Activated CD8-positive, alpha-beta T cell treated with anti-CD3 and anti-CD28 coated beads for 36 hours (primary cell): Measurements from ENCODE around the gene FKBP3. TPM values are rescaled to one million over a fixed set of nuclear protein-coding genes. Genes with fewer than 3 reads are reported as not detected.

Experiments
- ATAC-seq: fragments of 200-7000 bp; cut with Tn5 transposase; one replicate; pipeline ENCODE4 v1.10.0; 2021; ENCODE audit warnings: mild to moderate bottlenecking, moderate library complexity
- CTCF ChIA-PET: fragments of 350-600 bp; sonication (Branson Sonifier 250); formaldehyde crosslinking; loops from one replicate; lab custom pipeline; 2021; ENCODE audit warnings: antibody characterized with exemption; lab: Charles Lee
- POLR2A ChIA-PET: fragments of 350-600 bp; sonication (Branson Sonifier 250); formaldehyde crosslinking; loops from one replicate; lab custom pipeline; 2021; ENCODE audit warnings: antibody characterized with exemption; lab: Charles Lee
- DNase-seq: peaks from one replicate; pipeline ENCODE4 v3.0.0-alpha.2; 2020
- H3K27ac Mint-ChIP-seq: one replicate; pipeline ENCODE4 v1.8.0; 2021; ENCODE audit warnings: mild to moderate bottlenecking, mixed read lengths
- H3K27me3 Mint-ChIP-seq: one replicate; pipeline ENCODE4 v1.8.0; 2021; ENCODE audit warnings: mixed read lengths
- H3K36me3 Mint-ChIP-seq: one replicate; pipeline ENCODE4 v1.8.0; 2021; ENCODE audit warnings: low read depth, mixed read lengths
- H3K4me1 Mint-ChIP-seq: one replicate; pipeline ENCODE4 v1.8.0; 2021; ENCODE audit warnings: low read depth, mixed read lengths
- H3K4me3 Mint-ChIP-seq: one replicate; pipeline ENCODE4 v1.8.0; 2021; ENCODE audit warnings: mild to moderate bottlenecking, moderate library complexity, mixed read lengths
- H3K9me3 Mint-ChIP-seq: one replicate; pipeline ENCODE4 v1.8.0; 2021; ENCODE audit warnings: mixed read lengths
- intact Hi-C: fragments of 100-400 bp; cut with micrococcal nuclease; formaldehyde crosslinking; loops from one replicate; pipeline ENCODE4 v1.10.0; 2022
- total RNA-seq, 2 experiments: library from RNA; stranded (reverse); gene quantifications; one replicate each; pipeline ENCODE4 v1.2.3, GENCODE V29; 2021
- TF ChIP-seq, protein P1 (sequence below): fragments of 200-600 bp; IDR thresholded peaks from one replicate; pipeline ENCODE4 v1.8.0; 2022; ENCODE audit warnings: antibody characterized with exemption, mild to moderate bottlenecking

FKBP3 gene
- 10 to 100 TPM; 65.6 to 66.4 TPM for total RNA-seq

DNA sequence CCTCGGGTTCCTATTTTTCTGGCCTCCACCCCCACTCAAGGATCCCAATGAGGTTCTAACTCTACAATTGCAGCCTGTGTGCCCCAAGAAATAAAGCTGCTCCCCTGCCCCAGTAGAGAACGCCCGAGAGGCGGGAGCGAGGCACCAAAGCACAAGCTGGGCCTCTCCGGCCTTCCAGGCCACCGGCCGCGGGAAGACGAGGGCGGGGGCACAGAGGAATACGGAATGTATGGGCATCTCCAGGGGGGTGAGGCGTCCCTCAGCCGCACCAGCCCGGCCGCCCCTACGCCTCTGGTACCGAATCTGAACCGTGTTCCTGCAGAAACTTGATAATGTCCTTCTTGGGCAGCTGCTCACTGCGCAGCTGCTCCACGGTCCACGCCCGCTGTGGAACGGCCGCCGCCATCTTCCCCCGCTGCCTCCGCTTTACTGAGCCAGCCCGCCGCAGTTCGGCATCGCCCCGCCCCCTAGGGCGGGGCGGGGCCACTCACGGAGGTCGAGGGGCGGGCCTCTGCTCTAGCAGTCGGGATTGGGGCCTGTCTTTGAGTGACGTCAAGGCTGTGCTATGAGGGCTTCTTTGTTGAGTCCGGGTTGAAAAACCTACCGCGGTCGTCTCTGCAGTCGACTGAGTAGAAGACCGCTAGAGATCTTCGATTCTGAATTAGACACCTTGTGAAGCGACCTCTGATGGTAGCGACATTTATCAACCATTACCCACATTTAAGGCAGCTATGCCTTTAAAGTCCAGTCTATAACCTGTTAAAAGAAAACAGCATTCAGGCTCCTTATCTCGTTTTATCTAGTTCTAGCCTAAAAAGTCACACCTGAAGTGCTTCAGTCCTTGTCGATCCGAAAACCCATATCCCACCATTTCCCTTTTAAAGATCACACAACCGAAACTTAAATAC lies at the start of gene FKBP3:
Gene FKBP3 (minus strand): TSS at position 431 of the 908 bp plus-strand sequence. CDS start 25 bp downstream, at position 406.
- peaks cover 13% of the 10 kb centered on the region for H3K36me3 Mint-ChIP-seq
- peak; percentile 95 for ATAC-seq
- H3K9me3 Mint-ChIP-seq = no peaks in the 10 kb centered on the region
- POLR2A ChIA-PET = interaction anchor here (0.8 to 2.1 kb wide), 7 partner anchors 11 to 172 kb away, joined by 3 to 8 read pairs (median 4); partner anchors contain the start of genes MIS18BP1, PRPF39 and TOGARAM1
- no peaks in the 10 kb centered on the region for H3K27me3 Mint-ChIP-seq
- intact Hi-C loops = loop anchor here (2.0 to 5.0 kb wide), 3 partner anchors 44 to 237 kb away; partner anchors contain the start of gene KLHL28
- H3K4me1 Mint-ChIP-seq = peaks cover 28% of the 10 kb centered on the region
- CTCF ChIA-PET = interaction anchor here (1.1 to 1.2 kb wide), 3 partner anchors 17 to 237 kb away, joined by 3 to 4 read pairs (median 3); a partner anchor contains a TSS
- TF ChIP-seq, protein P1, sequence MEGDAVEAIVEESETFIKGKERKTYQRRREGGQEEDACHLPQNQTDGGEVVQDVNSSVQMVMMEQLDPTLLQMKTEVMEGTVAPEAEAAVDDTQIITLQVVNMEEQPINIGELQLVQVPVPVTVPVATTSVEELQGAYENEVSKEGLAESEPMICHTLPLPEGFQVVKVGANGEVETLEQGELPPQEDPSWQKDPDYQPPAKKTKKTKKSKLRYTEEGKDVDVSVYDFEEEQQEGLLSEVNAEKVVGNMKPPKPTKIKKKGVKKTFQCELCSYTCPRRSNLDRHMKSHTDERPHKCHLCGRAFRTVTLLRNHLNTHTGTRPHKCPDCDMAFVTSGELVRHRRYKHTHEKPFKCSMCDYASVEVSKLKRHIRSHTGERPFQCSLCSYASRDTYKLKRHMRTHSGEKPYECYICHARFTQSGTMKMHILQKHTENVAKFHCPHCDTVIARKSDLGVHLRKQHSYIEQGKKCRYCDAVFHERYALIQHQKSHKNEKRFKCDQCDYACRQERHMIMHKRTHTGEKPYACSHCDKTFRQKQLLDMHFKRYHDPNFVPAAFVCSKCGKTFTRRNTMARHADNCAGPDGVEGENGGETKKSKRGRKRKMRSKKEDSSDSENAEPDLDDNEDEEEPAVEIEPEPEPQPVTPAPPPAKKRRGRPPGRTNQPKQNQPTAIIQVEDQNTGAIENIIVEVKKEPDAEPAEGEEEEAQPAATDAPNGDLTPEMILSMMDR = no peak
- peak within 1 kb of the TSS; percentile 98 for H3K27ac Mint-ChIP-seq
- H3K4me3 Mint-ChIP-seq = peak within 1 kb of the TSS; percentile 99
- peak; percentile 97 for DNase-seq

- no peak overlapping the region for H3K27ac Mint-ChIP-seq
- peaks cover 7% of the 10 kb centered on the region for H3K36me3 Mint-ChIP-seq
- intact Hi-C loops = no loop called here
- ATAC-seq (no peak), DNase-seq (no peak)
- TF ChIP-seq, protein P1 = no peak
- ChIA-PET POLR2A (no interaction called here), CTCF (interaction anchor here (1.1 kb wide), 1 partner anchor 17 kb away, joined by 3 read pairs; no protein-coding TSS in a partner anchor)
- no peak overlapping the region for H3K4me3 Mint-ChIP-seq
- H3K9me3 Mint-ChIP-seq = no peaks in the 10 kb centered on the region
- no peaks in the 10 kb centered on the region for H3K4me1 Mint-ChIP-seq
- no peaks in the 10 kb centered on the region for H3K27me3 Mint-ChIP-seq
Measured at GRCh38 chr14:45181806-45182205, 47.5 kb upstream of the FKBP3 start.

DNA sequence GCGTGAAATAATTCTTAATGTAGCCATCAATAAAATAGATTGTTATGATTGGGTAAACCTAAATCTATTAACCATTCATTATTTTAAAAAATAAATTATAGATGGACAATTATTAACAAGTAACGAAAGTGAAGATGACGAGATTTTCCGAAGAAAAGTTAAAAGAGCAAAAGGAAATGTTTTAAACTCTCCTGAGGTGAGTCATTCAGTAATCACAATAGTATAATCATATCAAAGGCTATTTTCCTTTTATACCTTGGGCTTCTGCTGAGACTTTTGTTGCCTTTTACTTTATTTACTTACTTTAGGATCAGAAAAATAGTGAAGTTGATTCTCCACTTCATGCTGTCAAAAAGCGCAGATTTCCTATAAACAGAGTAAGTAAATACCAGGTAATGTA lies 47.0 kb upstream of the FKBP3 start:
- Mint-ChIP-seq H3K27ac (no peak overlapping the region), H3K4me3 (no peak overlapping the region), H3K36me3 (peaks cover 5% of the 10 kb centered on the region), H3K27me3 (no peaks in the 10 kb centered on the region), H3K9me3 (no peaks in the 10 kb centered on the region), H3K4me1 (no peaks in the 10 kb centered on the region)
- intact Hi-C loops = no loop called here
- no peak for ATAC-seq
- no peak for DNase-seq
- ChIA-PET POLR2A (no interaction called here), CTCF (interaction anchor here (1.1 kb wide), 1 partner anchor 18 kb away, joined by 3 read pairs; no protein-coding TSS in a partner anchor)
- TF ChIP-seq, protein P1 = no peak

GRCh38 chr14:45177076-45177475 lies 42.8 kb upstream of the FKBP3 start:
- Mint-ChIP-seq H3K4me1 (no peaks in the 10 kb centered on the region), H3K4me3 (no peak overlapping the region)

More at GRCh38 chr14:45177076-45177475, 42.8 kb upstream of the FKBP3 start:
- Mint-ChIP-seq H3K27me3 (no peaks in the 10 kb centered on the region), H3K36me3 (peaks cover 6% of the 10 kb centered on the region), H3K27ac (no peak overlapping the region), H3K9me3 (no peaks in the 10 kb centered on the region)
- no peak for ATAC-seq
- ChIA-PET CTCF (no interaction called here), POLR2A (no interaction called here)
- TF ChIP-seq, protein P1 = no peak
- intact Hi-C loops = no loop called here
- no peak for DNase-seq
